ENCODE data around the gene TMEM247. TPM values are rescaled to one million over a fixed set of nuclear protein-coding genes. Genes with fewer than 3 reads are reported as not detected.

TMEM247 gene
- total RNA-seq, 1 experiment from 2014 or later = not detected

- H3K9me3 ChIP-seq (ENCODE audit: low read length) = no peaks in the 10 kb centered on the region
- H3K27ac ChIP-seq (ENCODE audit: low read length) = no peak overlapping the region
- no peaks in the 10 kb centered on the region for H3K27me3 ChIP-seq (ENCODE audit: low read length)
- no peaks in the 10 kb centered on the region for H4K20me1 ChIP-seq (ENCODE audit: low read length)
- no peaks in the 10 kb centered on the region for H3F3A ChIP-seq (ENCODE audit: low read length, unreplicated experiment)
- no peaks in the 10 kb centered on the region for H3K36me3 ChIP-seq (ENCODE audit: low read depth, low read length)
- H3K9ac ChIP-seq (ENCODE audit: low read length) = no peak overlapping the region
- H3K9me2 ChIP-seq (replicated peaks; ENCODE audit: low read length) = no peaks in the 10 kb centered on the region
- intact Hi-C loops (cut with micrococcal nuclease) = loop anchor here (5.0 kb wide), 1 partner anchor 37 kb away; no protein-coding TSS in a partner anchor
- H3K79me2 ChIP-seq (ENCODE audit: low read length) = no peaks in the 10 kb centered on the region
- H3K4me3 ChIP-seq (ENCODE audit: low read length) = no peak overlapping the region
- CTCF ChIA-PET = no interaction called here
- TF ChIP-seq EZH2phosphoT487 (IDR thresholded peaks at IDR 0.05; ENCODE audit: borderline replicate concordance, low read length) (no peak), CTCF (conservative IDR thresholded peaks at IDR 0.05; ENCODE audit: low read depth, low read length) (no peak), EZH2 (IDR thresholded peaks at IDR 0.05; ENCODE audit: low read length, unreplicated experiment) (no peak)
- H3K4me1 ChIP-seq (ENCODE audit: insufficient read depth, low read length) = peaks cover 6% of the 10 kb centered on the region; the same call in 1 of the 2 replicates
- POLR2A ChIA-PET (ENCODE audit: unreplicated experiment) = no interaction called here
- no peak overlapping the region for H3K4me2 ChIP-seq (ENCODE audit: low read length)
- no TSS peak for BruUV-seq (replicated peaks)
- DNase-seq (no peak), ATAC-seq (no peak)
- no peak overlapping the region for H2AFZ ChIP-seq (ENCODE audit: low read length)
Observed at GRCh38 chr2:46444732-46445131, 34.6 kb upstream of the TMEM247 start.

DNA sequence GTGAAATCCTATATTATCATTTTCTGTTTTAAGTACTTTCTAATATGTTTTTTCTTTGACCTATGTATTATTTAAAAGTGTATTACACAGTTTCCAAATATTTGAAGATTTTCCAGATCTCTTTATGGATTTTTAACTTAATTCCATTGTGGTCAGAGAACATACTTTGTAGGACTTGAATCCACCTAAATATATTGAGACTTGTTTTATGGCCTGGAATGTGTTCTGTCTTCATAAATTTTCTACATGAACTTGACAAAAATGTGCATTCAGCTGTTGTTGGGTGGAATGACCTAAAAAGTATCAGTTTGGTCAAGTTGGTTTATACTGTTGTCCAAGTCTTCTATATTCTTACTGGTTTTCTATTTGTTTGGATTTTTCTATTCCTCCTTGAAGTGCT lies 33.8 kb upstream of the TMEM247 start:
- ATAC-seq = no peak
- Histone ChIP-seq H3K4me3 (ENCODE audit: low read length) (no peak overlapping the region), H3K9ac (ENCODE audit: low read length) (no peak overlapping the region), H3F3A (ENCODE audit: low read length, unreplicated experiment) (no peaks in the 10 kb centered on the region), H3K36me3 (ENCODE audit: low read depth, low read length) (no peaks in the 10 kb centered on the region), H2AFZ (ENCODE audit: low read length) (no peak overlapping the region), H3K9me3 (ENCODE audit: low read length) (no peaks in the 10 kb centered on the region), H3K27me3 (ENCODE audit: low read length) (no peaks in the 10 kb centered on the region), H3K4me2 (ENCODE audit: low read length) (no peak overlapping the region), H4K20me1 (ENCODE audit: low read length) (no peaks in the 10 kb centered on the region), H3K27ac (ENCODE audit: low read length) (no peak overlapping the region), H3K79me2 (ENCODE audit: low read length) (no peaks in the 10 kb centered on the region), H3K4me1 (ENCODE audit: insufficient read depth, low read length) (peaks cover 6% of the 10 kb centered on the region; the same call in 1 of the 2 replicates), H3K9me2 (replicated peaks; ENCODE audit: low read length) (no peaks in the 10 kb centered on the region)
- no peak for DNase-seq
- BruUV-seq (replicated peaks) = no TSS peak
- no peak for TF ChIP-seq EZH2 (IDR thresholded peaks at IDR 0.05; ENCODE audit: low read length, unreplicated experiment)
- ChIA-PET POLR2A (ENCODE audit: unreplicated experiment) (no interaction called here), CTCF (no interaction called here)
- intact Hi-C loops (cut with micrococcal nuclease) = no loop called here

DNA sequence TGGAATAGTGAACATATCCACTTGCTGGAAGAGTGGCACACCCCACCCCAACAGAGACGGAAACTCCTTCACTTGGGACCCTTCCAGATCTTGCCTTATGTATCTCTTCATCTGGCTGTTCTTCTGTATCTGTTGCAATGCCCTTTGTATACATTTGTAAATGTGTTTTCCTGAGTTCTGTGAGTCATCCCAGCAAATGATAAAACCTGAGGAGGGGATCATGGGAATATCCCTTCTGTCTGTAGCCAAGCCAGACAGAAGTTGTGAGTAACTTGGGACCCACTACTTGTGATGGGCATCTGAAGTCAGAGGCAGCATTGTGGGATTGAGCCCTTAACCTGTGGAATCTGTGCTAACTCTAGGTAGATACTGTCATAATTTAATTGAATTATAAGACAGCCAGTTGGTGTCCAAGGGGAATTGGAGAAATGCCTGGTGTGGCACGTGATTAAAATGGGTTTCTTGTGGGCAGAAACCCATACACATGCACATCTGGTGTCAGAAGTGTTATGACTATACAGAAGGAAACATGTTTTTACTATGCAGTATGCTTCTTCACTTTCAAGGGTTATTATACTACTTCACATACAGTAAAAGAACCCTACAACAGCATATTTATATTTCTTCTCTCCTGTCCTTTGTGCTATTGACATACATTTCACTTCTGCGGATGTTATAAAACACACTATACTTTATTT lies 32.3 kb upstream of the TMEM247 start:
- H3K79me2 ChIP-seq (ENCODE audit: low read length) = no peaks in the 10 kb centered on the region
- ATAC-seq (no peak), DNase-seq (no peak)
- no peaks in the 10 kb centered on the region for H3K9me3 ChIP-seq (ENCODE audit: low read length)
- BruUV-seq (replicated peaks) = no TSS peak
- H3K36me3 ChIP-seq (ENCODE audit: low read depth, low read length) = no peaks in the 10 kb centered on the region
- no peak overlapping the region for H3K9ac ChIP-seq (ENCODE audit: low read length)
- no peak overlapping the region for H2AFZ ChIP-seq (ENCODE audit: low read length)
- no peak overlapping the region for H3K4me2 ChIP-seq (ENCODE audit: low read length)
- H3K4me1 ChIP-seq (ENCODE audit: insufficient read depth, low read length) = peaks cover 6% of the 10 kb centered on the region; the same call in 1 of the 2 replicates
- H3K27ac ChIP-seq (ENCODE audit: low read length) = no peak overlapping the region
- no peak overlapping the region for H3K4me3 ChIP-seq (ENCODE audit: low read length)
- TF ChIP-seq EZH2phosphoT487 (IDR thresholded peaks at IDR 0.05; ENCODE audit: borderline replicate concordance, low read length) = no peak
- TF ChIP-seq EZH2 (IDR thresholded peaks at IDR 0.05; ENCODE audit: low read length, unreplicated experiment) = no peak
- TF ChIP-seq CTCF (conservative IDR thresholded peaks at IDR 0.05; ENCODE audit: low read depth, low read length) = no peak
- no peaks in the 10 kb centered on the region for H3F3A ChIP-seq (ENCODE audit: low read length, unreplicated experiment)
- ChIA-PET POLR2A (ENCODE audit: unreplicated experiment) (no interaction called here), CTCF (no interaction called here)
- no peaks in the 10 kb centered on the region for H3K27me3 ChIP-seq (ENCODE audit: low read length)
- H3K9me2 ChIP-seq (replicated peaks; ENCODE audit: low read length) = no peaks in the 10 kb centered on the region
- intact Hi-C loops (cut with micrococcal nuclease) = no loop called here
- H4K20me1 ChIP-seq (ENCODE audit: low read length) = no peaks in the 10 kb centered on the region

Data from PC-3 (cell line).